ENCODE results near the gene LRRFIP1. TPM values are rescaled to one million over a fixed set of nuclear protein-coding genes. Genes with fewer than 3 reads are reported as not detected.
"Not testable (repeated sequence)": the region's sequence is repeated elsewhere in the genome, so short reads cannot be mapped to it uniquely, and the experiment has no call there.

LRRFIP1 gene
- polyA plus RNA-seq, 2 donors, result 58.9 to 69.5 TPM

GRCh38 chr2:237590272-237591140 lies 36.9 kb upstream of the LRRFIP1 start, which contains the start of gene RAB17:
Gene RAB17, minus strand, starts transcription at chr2:237590734. Its CDS starts 4,580 bp downstream, at chr2:237586154.
- H3K4me1 ChIP-seq (ENCODE audit: control insufficient read depth in 2 of 2, insufficient read depth in 2 of 2, low read length in 1 of 2), result peaks cover 7 to 14% of the 10 kb centered on the region in 2 donors
- WGBS, 2 donors, result 36 to 40% methylated on average over 16 of the region's 16 CpGs
- no peaks in the 10 kb centered on the region for H3K27me3 ChIP-seq (ENCODE audit: control insufficient read depth in 1 of 2, insufficient read depth in 2 of 2, low read length in 2 of 2)
- H3K36me3 ChIP-seq (ENCODE audit: control insufficient read depth in 2 of 2, insufficient read depth in 2 of 2, low read length in 1 of 2), result no peaks in the 10 kb centered on the region
- H3K4me3 ChIP-seq (ENCODE audit: low read depth in 1 of 2, low read length in 2 of 2), result peak within 1 kb of the TSS; percentile 40 to 42
- no peaks in the 10 kb centered on the region for H3K9me3 ChIP-seq (ENCODE audit: control insufficient read depth in 2 of 2, insufficient read depth in 1 of 2, low read depth in 1 of 2, low read length in 1 of 2)
- peak within 1 kb of the TSS; percentile 78 to 89 for H3K27ac ChIP-seq (ENCODE audit: low read depth in 2 of 2, low read length in 1 of 2)

GRCh38 chr2:237591141-237591881 lies 36.1 kb upstream of the LRRFIP1 start:
- no peaks in the 10 kb centered on the region for H3K36me3 ChIP-seq (ENCODE audit: control insufficient read depth in 2 of 2, insufficient read depth in 2 of 2, low read length in 1 of 2)
- H3K4me1 ChIP-seq (ENCODE audit: control insufficient read depth in 2 of 2, insufficient read depth in 2 of 2, low read length in 1 of 2), result peaks cover 7 to 14% of the 10 kb centered on the region in 2 donors
- no peaks in the 10 kb centered on the region for H3K27me3 ChIP-seq (ENCODE audit: control insufficient read depth in 1 of 2, insufficient read depth in 2 of 2, low read length in 2 of 2)
- WGBS, 2 donors, result 50 to 51% methylated on average over 19 of the region's 19 CpGs
- peak overlapping the region; percentile 78 to 89 for H3K27ac ChIP-seq (ENCODE audit: low read depth in 2 of 2, low read length in 1 of 2)
- H3K9me3 ChIP-seq (ENCODE audit: control insufficient read depth in 2 of 2, insufficient read depth in 1 of 2, low read depth in 1 of 2, low read length in 1 of 2), result no peaks in the 10 kb centered on the region
- H3K4me3 ChIP-seq (ENCODE audit: low read depth in 1 of 2, low read length in 2 of 2), result peak overlapping the region; percentile 4 to 42

GRCh38 chr2:237592425-237592980 lies 34.9 kb upstream of the LRRFIP1 start:
- Histone ChIP-seq H3K36me3 (ENCODE audit: control insufficient read depth in 2 of 2, insufficient read depth in 2 of 2, low read length in 1 of 2) (no peaks in the 10 kb centered on the region), H3K27ac (ENCODE audit: low read depth in 2 of 2, low read length in 1 of 2) (no peak overlapping the region), H3K4me3 (ENCODE audit: low read depth in 1 of 2, low read length in 2 of 2) (no peak overlapping the region), H3K27me3 (ENCODE audit: control insufficient read depth in 1 of 2, insufficient read depth in 2 of 2, low read length in 2 of 2) (no peaks in the 10 kb centered on the region), H3K9me3 (ENCODE audit: control insufficient read depth in 2 of 2, insufficient read depth in 1 of 2, low read depth in 1 of 2, low read length in 1 of 2) (no peaks in the 10 kb centered on the region), H3K4me1 (ENCODE audit: control insufficient read depth in 2 of 2, insufficient read depth in 2 of 2, low read length in 1 of 2) (peaks cover 7 to 14% of the 10 kb centered on the region in 2 donors)
- WGBS, 2 donors, result 92 to 96% methylated on average over 18 of the region's 18 CpGs

GRCh38 chr2:237593036-237593435 lies 34.4 kb upstream of the LRRFIP1 start:
- Histone ChIP-seq H3K36me3 (ENCODE audit: control insufficient read depth in 2 of 2, insufficient read depth in 2 of 2, low read length in 1 of 2) (no peaks in the 10 kb centered on the region), H3K4me1 (ENCODE audit: control insufficient read depth in 2 of 2, insufficient read depth in 2 of 2, low read length in 1 of 2) (peaks cover 7 to 14% of the 10 kb centered on the region in 2 donors), H3K9me3 (ENCODE audit: control insufficient read depth in 2 of 2, insufficient read depth in 1 of 2, low read depth in 1 of 2, low read length in 1 of 2) (no peaks in the 10 kb centered on the region), H3K4me3 (ENCODE audit: low read depth in 1 of 2, low read length in 2 of 2) (no peak overlapping the region), H3K27me3 (ENCODE audit: control insufficient read depth in 1 of 2, insufficient read depth in 2 of 2, low read length in 2 of 2) (no peaks in the 10 kb centered on the region), H3K27ac (ENCODE audit: low read depth in 2 of 2, low read length in 1 of 2) (no peak overlapping the region)
- 90 to 95% methylated on average over 10 of the region's 10 CpGs for WGBS, 2 donors

- H3K36me3 ChIP-seq (ENCODE audit: control insufficient read depth in 2 of 2, insufficient read depth in 2 of 2, low read length in 1 of 2), result no peaks in the 10 kb centered on the region
- peak overlapping the region in 1 of 2 donors; percentile 47 for H3K27ac ChIP-seq (ENCODE audit: low read depth in 2 of 2, low read length in 1 of 2)
- H3K4me1 ChIP-seq (ENCODE audit: control insufficient read depth in 2 of 2, insufficient read depth in 2 of 2, low read length in 1 of 2), result peaks cover 7 to 18% of the 10 kb centered on the region in 2 donors
- no peaks in the 10 kb centered on the region for H3K27me3 ChIP-seq (ENCODE audit: control insufficient read depth in 1 of 2, insufficient read depth in 2 of 2, low read length in 2 of 2)
- WGBS, 2 donors, result 82 to 84% methylated on average over 17 of the region's 17 CpGs
- no peaks in the 10 kb centered on the region for H3K9me3 ChIP-seq (ENCODE audit: control insufficient read depth in 2 of 2, insufficient read depth in 1 of 2, low read depth in 1 of 2, low read length in 1 of 2)
- H3K4me3 ChIP-seq (ENCODE audit: low read depth in 1 of 2, low read length in 2 of 2), result no peak overlapping the region
Measured at GRCh38 chr2:237593596-237594320, 33.6 kb upstream of the LRRFIP1 start.

GRCh38 chr2:237594514-237594871 lies 32.9 kb upstream of the LRRFIP1 start:
- H3K36me3 ChIP-seq (ENCODE audit: control insufficient read depth in 2 of 2, insufficient read depth in 2 of 2, low read length in 1 of 2), result no peaks in the 10 kb centered on the region
- H3K27ac ChIP-seq (ENCODE audit: low read depth in 2 of 2, low read length in 1 of 2), result peak overlapping the region; percentile 52 to 60
- 47 to 57% methylated on average over 5 of the region's 5 CpGs for whole genome bisulfite sequencing, 2 donors
- H3K27me3 ChIP-seq (ENCODE audit: control insufficient read depth in 1 of 2, insufficient read depth in 2 of 2, low read length in 2 of 2), result no peaks in the 10 kb centered on the region
- peaks cover 7 to 18% of the 10 kb centered on the region in 2 donors for H3K4me1 ChIP-seq (ENCODE audit: control insufficient read depth in 2 of 2, insufficient read depth in 2 of 2, low read length in 1 of 2)
- no peaks in the 10 kb centered on the region for H3K9me3 ChIP-seq (ENCODE audit: control insufficient read depth in 2 of 2, insufficient read depth in 1 of 2, low read depth in 1 of 2, low read length in 1 of 2)
- no peak overlapping the region for H3K4me3 ChIP-seq (ENCODE audit: low read depth in 1 of 2, low read length in 2 of 2)

- H3K9me3 ChIP-seq (ENCODE audit: control insufficient read depth in 2 of 2, insufficient read depth in 1 of 2, low read depth in 1 of 2, low read length in 1 of 2); H3K4me3 ChIP-seq (ENCODE audit: low read depth in 1 of 2, low read length in 2 of 2); H3K27me3 ChIP-seq (ENCODE audit: control insufficient read depth in 1 of 2, insufficient read depth in 2 of 2, low read length in 2 of 2); H3K27ac ChIP-seq (ENCODE audit: low read depth in 2 of 2, low read length in 1 of 2); H3K36me3 ChIP-seq (ENCODE audit: control insufficient read depth in 2 of 2, insufficient read depth in 2 of 2, low read length in 1 of 2): not testable (repeated sequence)
- peaks cover 8 to 12% of the 10 kb centered on the region in 2 donors for H3K4me1 ChIP-seq (ENCODE audit: control insufficient read depth in 2 of 2, insufficient read depth in 2 of 2, low read length in 1 of 2)
- 94 to 95% methylated on average over 4 to 5 of the region's 5 CpGs for WGBS, 2 donors
Measured at GRCh38 chr2:237595829-237596519, 31.4 kb upstream of the LRRFIP1 start.

GRCh38 chr2:237596520-237597195 lies 30.7 kb upstream of the LRRFIP1 start:
- no peaks in the 10 kb centered on the region for H3K36me3 ChIP-seq (ENCODE audit: control insufficient read depth in 2 of 2, insufficient read depth in 2 of 2, low read length in 1 of 2)
- 83 to 84% methylated on average over 13 of the region's 13 CpGs for WGBS, 2 donors
- peaks cover 3 to 6% of the 10 kb centered on the region in 2 donors for H3K4me1 ChIP-seq (ENCODE audit: control insufficient read depth in 2 of 2, insufficient read depth in 2 of 2, low read length in 1 of 2)
- no peak overlapping the region for H3K27ac ChIP-seq (ENCODE audit: low read depth in 2 of 2, low read length in 1 of 2)
- H3K27me3 ChIP-seq (ENCODE audit: control insufficient read depth in 1 of 2, insufficient read depth in 2 of 2, low read length in 2 of 2), result no peaks in the 10 kb centered on the region
- no peaks in the 10 kb centered on the region for H3K9me3 ChIP-seq (ENCODE audit: control insufficient read depth in 2 of 2, insufficient read depth in 1 of 2, low read depth in 1 of 2, low read length in 1 of 2)
- H3K4me3 ChIP-seq (ENCODE audit: low read depth in 1 of 2, low read length in 2 of 2), result no peak overlapping the region
